B cell (primary cell): ENCODE results near the gene KAT14.

Experiments
- CTCF ChIP-seq: fragments of 200-600 bp; IDR thresholded peaks from one replicate; pipeline ENCODE4 v1.8.0; 2022; ENCODE audit warnings: antibody characterized with exemption, mild to moderate bottlenecking
- EZH2 ChIP-seq: IDR thresholded peaks from 2 replicates; pipeline ENCODE4 v1.6.1; 2012; ENCODE audit warnings: borderline replicate concordance, low read depth, mild to moderate bottlenecking, moderate library complexity, low read length; ENCODE audit not compliant: insufficient read depth, poor library complexity, severe bottlenecking

- TF ChIP-seq CTCF (no peak), EZH2 (no peak)
These were observed 34.7 kb downstream of the KAT14 start for GRCh38 chr20:18172379-18172778.
